NCI-H446 treated with DMSO at 0.1 percent for 48 hours (cell line): ENCODE measurements around the gene UBE2Q2.

Experiments
- DNase-seq: peaks from one replicate; lab custom pipeline; 2025; lab: John Stamatoyannopoulos, UW

UBE2Q2 gene

GRCh38 chr15:75923756-75924155, 80.5 kb downstream of the UBE2Q2 start:
- DNase-seq: no peak

DNA sequence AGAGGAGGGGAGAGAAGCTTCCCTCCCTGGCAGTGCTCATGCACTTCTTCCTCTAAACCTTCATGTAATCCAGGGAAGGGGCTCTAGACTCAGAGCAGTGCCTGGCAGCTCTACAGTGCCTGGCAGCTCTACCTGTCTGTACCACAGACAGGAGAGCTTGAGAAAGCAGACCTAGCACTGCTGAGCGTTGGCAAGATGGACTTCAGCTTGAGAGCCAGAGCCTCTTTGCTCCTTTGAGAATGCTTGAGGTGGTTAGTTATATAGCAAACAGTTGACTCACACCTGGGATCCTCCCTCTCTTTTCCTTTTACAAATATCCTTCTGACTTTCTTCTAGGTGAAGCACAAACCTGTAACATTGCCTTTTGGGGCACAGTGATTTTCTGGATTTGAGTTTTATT, 81.3 kb downstream of the UBE2Q2 start:
- DNase-seq: no peak

DNA sequence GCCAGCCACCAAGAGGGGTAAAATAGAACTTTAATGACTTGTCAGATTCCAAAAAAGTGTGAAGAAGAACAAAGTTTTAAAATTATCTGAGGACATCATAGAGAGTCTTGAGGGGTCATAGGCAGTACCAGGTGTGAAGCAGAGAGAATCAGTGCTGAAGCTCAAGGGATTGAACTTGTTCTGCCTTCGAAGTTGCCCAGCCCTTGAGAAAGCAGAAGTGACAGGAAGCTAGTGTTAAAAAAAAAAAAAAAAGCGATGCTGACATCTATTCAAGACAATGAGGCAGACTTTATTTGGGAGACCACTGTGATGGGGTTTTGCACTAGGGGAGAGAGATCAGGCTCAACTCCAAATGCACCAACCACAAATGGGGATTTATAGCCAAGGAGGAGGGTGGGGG, 82.2 kb downstream of the UBE2Q2 start:
- DNase-seq: no peak

- no peak for DNase-seq
These were observed 83.7 kb downstream of the UBE2Q2 start for GRCh38 chr15:75926931-75927330.

- DNase-seq: no peak
These were observed 84.4 kb downstream of the UBE2Q2 start for GRCh38 chr15:75927601-75928000.

DNA sequence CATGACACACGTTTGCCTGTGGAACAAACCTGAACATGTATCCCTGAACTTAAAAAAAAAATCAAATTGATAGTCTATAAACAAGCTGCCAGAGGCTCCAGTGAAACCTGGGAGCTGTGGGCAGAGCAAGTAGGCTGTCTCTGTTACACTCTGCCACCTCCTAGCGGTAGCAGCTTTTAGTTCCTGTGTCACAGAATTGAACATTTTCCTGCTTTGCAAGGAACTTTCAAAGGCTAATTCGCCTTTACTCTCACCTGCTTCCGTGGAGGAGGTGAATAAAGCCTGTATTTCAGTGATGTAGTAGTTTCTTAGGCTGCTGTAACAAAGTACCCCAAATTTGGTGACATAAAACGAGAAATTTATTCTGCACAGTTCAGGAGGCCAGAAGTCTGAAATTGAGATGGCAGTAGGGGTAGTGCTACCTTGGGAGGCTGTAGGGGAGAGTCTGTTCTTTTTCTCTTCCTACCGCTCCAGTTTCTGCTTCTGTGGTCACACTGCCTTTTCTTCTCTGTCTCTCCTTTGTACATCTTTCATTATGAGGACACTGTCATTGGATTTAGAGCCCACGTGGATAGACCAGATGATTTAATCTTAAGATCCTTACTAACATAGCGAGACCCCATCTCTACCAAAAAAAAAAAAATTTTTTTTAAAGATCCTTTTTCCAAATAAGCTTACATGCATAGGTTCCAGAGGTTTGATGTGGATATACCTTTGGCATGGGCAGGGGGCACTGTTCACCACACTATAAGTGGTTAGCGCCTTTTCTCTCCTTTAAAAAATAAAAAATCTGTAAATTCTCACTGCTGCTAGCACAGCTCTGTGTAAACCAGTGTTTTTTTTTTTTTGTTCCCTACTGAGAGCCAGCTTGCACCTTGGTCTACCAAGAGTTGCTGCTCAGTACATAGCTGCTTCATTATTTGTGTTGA, 85.7 kb downstream of the UBE2Q2 start:
- DNase-seq: no peak

DNA sequence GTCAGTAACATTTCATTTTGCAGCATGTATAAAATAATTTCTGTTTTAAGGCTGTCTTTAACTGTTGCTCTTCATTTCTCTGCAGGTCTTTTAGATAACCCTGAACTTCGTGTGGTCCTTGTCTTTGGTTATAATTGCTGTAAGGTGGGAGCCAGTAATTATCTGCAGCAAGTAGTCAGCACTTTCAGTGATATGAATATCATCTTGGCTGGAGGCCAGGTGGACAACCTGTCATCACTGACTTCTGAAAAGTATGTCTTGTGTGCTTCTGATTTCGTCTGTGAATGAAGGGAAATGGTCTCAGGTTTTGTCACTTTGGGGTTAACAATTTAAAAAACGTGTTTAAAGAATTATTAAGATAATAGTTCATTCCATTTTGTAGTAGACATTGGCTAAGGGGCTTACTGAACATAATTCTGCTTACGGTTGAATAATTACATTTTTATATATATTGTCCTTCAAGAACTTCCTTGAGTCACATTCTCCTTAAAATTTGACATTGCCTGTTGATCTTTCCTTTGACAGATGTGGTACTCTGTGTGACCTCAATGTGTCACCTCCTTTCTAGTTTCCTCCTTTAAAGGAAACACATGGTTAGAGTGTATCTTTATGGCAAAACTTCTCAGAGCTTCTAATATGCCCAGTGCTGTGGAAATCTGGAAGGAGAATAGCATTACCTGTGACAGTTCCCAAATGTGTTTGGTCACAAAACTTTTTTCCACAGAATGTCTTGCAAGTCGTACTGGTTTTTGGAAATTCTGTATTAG, 86.7 kb downstream of the UBE2Q2 start:
- DNase-seq: no peak

DNA sequence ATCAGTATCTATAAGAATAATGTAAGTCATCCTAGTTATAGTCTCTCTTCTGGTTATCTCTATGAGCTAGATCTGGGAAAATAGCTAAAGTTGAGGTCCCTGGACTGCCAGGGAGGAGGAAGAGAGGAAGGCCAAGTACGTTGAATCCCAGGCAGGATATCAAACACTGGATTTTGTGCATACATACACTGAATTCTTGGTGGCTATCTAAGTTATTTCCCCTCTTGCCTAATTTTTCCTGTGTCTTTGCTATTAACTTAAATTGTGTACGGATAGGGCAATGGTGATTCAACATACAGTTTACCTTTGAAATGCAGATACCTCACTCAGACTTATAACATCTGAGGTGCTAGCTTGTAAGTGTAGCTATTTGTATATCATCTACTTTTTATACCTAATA, 87.6 kb downstream of the UBE2Q2 start:
- no peak for DNase-seq

DNA sequence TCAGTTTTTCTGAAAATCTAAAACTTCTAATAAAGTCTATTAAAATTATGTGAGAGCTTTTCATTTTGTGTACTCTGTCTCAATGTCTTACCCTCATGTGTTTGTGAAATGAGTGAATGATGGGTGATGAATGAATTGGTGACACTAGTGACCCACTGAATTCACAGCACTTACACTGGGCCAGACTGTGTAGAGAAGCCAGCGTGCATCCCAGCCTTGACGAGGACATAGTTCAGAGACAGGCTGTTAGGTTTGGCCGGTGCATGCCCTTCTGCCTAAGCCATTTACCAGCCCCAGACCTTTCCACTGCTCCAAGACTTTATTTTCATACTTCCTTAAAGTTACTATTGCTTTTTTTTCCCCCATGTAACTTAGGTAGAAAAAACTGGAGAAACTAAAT, 99.2 kb downstream of the UBE2Q2 start:
- DNase-seq: no peak

DNA sequence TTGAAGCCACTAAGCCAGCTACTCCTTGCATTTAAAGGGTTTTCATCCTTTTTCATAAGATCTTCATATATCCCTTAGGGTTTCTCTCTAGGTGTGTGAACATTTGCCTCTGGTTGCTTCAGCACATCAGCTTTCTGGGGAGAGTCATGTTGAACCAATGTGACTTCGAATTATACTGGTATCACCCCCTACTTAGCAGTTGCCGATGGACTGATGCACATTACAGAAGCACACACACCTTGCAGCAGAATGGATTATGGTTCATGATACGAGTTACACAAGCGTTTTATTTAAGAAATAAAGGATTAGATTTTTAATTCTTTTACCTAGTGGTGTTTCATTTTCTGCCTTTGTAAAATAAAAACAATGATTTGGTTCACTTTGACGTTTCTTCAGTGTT, 100.0 kb downstream of the UBE2Q2 start:
- no peak for DNase-seq

GRCh38 chr15:75943713-75944215, 100.5 kb downstream of the UBE2Q2 start:
- no peak for DNase-seq

DNA sequence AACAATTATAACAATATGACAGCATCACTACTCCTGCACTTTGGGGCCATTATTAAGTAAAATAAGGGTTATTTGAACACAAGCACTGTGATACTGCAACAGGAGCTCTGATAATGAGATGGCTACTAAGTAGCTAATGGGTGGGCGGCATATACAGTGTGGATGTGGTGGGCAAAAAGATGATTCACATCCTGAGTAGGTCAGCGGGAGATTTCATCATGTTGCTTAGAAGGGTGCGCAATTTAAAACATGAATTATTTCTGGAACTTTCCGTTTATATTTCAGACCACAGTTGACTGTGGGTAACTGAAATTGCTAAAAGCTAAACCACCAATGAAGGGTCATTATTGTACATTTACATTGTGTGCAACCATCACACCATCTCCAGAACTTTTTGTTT, 102.7 kb downstream of the UBE2Q2 start:
- no peak for DNase-seq

- DNase-seq: no peak
These were observed 103.8 kb downstream of the UBE2Q2 start for GRCh38 chr15:75947092-75947491.

DNA sequence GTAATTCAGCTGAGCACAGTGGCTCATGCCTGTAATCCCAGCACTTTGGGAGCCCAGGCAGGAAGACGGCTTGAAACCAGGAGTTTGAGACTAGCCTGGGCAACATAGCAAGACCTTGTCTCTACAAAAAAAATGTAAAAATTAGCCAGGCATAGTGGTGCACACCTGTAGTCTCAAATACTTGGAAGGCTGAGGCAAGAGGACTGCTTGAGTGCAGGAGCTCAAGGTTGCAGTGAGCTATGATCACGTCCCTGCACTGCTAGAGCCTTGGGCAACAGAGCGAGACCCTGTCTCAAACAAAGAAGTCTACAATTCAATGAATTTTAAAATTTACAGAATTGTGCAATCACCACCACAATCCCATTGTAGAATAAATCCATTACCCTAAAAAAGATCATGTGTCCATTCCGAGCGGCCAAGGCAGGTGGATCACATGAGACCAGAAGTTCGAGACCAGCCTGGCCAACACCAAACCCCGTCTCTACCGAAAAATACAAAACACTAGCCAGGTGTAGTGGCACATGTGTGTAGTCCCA, 105.6 kb downstream of the UBE2Q2 start:
- no peak for DNase-seq
